Panc1 (cell line): Measurements from ENCODE around the gene PRSS50.

Experiments
- POLR2AphosphoS5 ChIP-seq: IDR thresholded peaks from 2 replicates; pipeline ENCODE4 v1.6.1; 2012; ENCODE audit warnings: mild to moderate bottlenecking, low read depth, low read length, moderate library complexity
- REST ChIP-seq, 2 experiments: IDR thresholded peaks; 2 replicates each; pipeline ENCODE4 v1.6.1; 2011 to 2012; ENCODE audit warnings: low read depth in 2 of 2, control low read depth in 1 of 2, low read length in 1 of 2, mild to moderate bottlenecking in 1 of 2, moderate library complexity in 1 of 2; ENCODE audit not compliant: insufficient read depth in 1 of 2
- SIN3A ChIP-seq: IDR thresholded peaks from 2 replicates; pipeline ENCODE4 v1.6.1; 2012; ENCODE audit warnings: low read depth, mild to moderate bottlenecking, low read length, moderate library complexity, borderline replicate concordance; ENCODE audit not compliant: insufficient read depth
- TCF7L2 ChIP-seq: IDR thresholded peaks from 2 replicates; pipeline ENCODE4 v1.6.1; 2011; ENCODE audit warnings: mild to moderate bottlenecking, low read depth, low read length, inconsistent platforms
- TF ChIP-seq, protein P1 (sequence below): fragments of 450-650 bp; IDR thresholded peaks from 2 replicates; pipeline ENCODE4 v1.5.1; 2017; ENCODE audit warnings: mild to moderate bottlenecking

DNA sequence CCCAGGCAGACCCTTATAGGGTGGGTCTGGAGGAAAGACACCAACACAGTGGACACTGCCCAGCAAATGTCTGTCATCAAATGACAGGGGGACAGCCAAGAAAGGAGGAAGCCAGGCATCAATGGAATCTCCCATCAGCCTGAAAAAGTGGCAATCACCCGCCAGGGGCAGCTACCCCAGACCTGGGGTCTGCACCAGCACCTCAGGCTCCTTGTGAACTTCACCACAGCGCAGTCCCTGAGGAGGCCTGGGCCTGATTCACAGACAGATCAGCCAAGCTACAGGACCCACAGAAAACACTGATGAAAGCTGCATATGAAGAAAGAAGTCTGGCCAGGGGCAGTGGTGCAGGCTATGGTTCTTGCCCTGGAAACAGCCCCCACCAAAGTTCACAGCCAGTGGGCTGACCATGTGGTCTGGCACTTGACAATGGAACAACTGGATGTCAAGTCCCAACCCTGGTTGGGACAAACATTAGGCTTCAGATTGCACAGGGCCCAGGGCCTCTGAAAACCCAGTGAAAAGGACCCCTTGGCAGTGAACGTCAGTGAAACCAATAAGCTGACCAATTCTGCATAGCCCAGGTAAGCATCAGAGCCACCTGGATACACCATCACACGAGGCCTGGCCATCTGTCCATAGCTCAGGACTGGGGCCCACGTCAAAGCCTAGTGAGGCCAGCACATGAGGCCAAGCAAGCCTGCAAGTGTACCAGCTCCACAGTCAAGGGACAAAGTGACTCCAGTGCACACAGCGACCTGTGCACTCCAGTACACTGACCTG lies 53.3 kb downstream of the PRSS50 start:
- TF ChIP-seq, protein P1, sequence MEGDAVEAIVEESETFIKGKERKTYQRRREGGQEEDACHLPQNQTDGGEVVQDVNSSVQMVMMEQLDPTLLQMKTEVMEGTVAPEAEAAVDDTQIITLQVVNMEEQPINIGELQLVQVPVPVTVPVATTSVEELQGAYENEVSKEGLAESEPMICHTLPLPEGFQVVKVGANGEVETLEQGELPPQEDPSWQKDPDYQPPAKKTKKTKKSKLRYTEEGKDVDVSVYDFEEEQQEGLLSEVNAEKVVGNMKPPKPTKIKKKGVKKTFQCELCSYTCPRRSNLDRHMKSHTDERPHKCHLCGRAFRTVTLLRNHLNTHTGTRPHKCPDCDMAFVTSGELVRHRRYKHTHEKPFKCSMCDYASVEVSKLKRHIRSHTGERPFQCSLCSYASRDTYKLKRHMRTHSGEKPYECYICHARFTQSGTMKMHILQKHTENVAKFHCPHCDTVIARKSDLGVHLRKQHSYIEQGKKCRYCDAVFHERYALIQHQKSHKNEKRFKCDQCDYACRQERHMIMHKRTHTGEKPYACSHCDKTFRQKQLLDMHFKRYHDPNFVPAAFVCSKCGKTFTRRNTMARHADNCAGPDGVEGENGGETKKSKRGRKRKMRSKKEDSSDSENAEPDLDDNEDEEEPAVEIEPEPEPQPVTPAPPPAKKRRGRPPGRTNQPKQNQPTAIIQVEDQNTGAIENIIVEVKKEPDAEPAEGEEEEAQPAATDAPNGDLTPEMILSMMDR, result no peak
- TF ChIP-seq POLR2AphosphoS5, result no peak
- no peak for TF ChIP-seq REST (IDR thresholded peaks at IDR 0.05; ENCODE audit: insufficient read depth in 1 of 2, low read depth in 2 of 2, low read length in 1 of 2)
- TF ChIP-seq TCF7L2, result no peak
- TF ChIP-seq SIN3A, result no peak
